Effector memory CD4-positive, alpha-beta T cell (primary cell): ENCODE results near the gene HOMER3.

ENCODE experiments used
- DNase-seq, 3 donors: peaks; one replicate each; pipeline ENCODE4 v3.0.0-alpha.2; 2020
- H3K27ac ChIP-seq: 2 replicates; pipeline ENCODE4 v1.7.0; 2013; ENCODE audit warnings: mild to moderate bottlenecking, low read length, moderate library complexity; ENCODE audit not compliant: insufficient read depth, poor library complexity, severe bottlenecking
- H3K27me3 ChIP-seq: replicated peaks from 2 replicates; pipeline ENCODE4 v1.7.0; 2013; ENCODE audit warnings: mild to moderate bottlenecking, low read length; ENCODE audit not compliant: insufficient read depth, control insufficient read depth, poor library complexity, severe bottlenecking
- H3K36me3 ChIP-seq: 2 replicates; pipeline ENCODE4 v1.7.0; 2013; ENCODE audit warnings: mild to moderate bottlenecking, low read length, moderate library complexity; ENCODE audit not compliant: control insufficient read depth, insufficient read depth
- H3K4me1 ChIP-seq: 2 replicates; pipeline ENCODE4 v1.7.0; 2013; ENCODE audit warnings: low read length, mild to moderate bottlenecking; ENCODE audit not compliant: control insufficient read depth, insufficient read depth, poor library complexity, severe bottlenecking
- H3K4me3 ChIP-seq: 2 replicates; pipeline ENCODE4 v1.7.0; 2013; ENCODE audit warnings: low read length, low read depth, mild to moderate bottlenecking; ENCODE audit not compliant: insufficient read depth, poor library complexity, severe bottlenecking
- H3K9me3 ChIP-seq: 2 replicates; pipeline ENCODE4 v1.7.0; 2013; ENCODE audit warnings: mild to moderate bottlenecking, low read length, moderate library complexity; ENCODE audit not compliant: control insufficient read depth

Gene HOMER3

DNA sequence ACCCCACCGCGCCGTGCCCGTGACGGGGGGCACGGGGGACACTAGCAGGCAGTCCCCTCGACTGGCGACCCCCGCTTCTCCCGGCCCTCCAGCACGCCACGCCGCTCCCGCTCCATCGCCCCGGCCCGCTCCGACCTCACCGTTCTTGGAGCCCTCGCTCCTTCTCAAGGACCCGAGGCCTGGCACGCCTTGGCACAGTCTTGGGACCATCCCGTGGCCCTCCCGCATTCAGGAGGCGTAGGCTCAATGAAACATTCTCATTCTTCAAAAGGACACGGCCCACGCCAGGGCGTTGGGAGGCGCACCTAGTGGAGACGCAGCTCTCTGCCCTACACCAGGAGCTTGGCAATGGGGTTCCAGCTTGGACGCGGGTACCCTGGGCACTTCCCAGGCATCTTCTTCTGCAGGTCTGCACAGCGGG is 44.6 kb downstream of the HOMER3 start:
- H3K27me3 ChIP-seq = peaks cover 16% of the 10 kb centered on the region
- no peaks in the 10 kb centered on the region for H3K9me3 ChIP-seq
- H3K27ac ChIP-seq = no peak overlapping the region
- H3K4me3 ChIP-seq = no peak overlapping the region
- H3K36me3 ChIP-seq = peaks cover 24% of the 10 kb centered on the region
- peaks cover 9% of the 10 kb centered on the region for H3K4me1 ChIP-seq
- DNase-seq = no peak

DNA sequence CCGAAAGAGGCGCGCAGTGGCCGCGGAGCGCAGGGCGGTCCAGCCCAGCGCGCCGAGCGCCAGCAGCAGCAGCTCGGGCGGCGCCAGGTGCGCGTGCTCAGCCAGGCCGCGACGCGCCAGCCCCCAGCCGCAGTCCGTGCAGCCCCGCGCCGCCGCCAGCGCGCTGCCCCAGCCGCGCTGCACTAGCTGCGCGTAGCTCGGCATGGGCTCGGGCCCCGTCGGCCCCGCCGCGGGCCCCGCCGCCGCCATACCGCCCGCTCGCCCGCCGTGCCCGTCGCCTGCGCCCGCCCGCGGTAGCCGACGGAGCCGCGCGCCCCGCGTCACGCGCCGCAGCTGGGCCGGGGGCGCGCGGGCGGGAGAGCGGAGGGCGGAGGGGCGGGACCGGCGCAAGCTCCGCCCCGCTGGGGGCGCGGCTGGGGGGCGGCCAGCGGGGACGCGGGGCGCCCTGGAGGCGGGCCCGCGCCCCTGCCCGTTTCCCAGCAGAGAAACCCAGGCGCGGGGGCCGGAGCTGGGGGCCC is 45.1 kb downstream of the HOMER3 start, which contains the start of gene CERS1:
TSS of gene CERS1 (minus strand) at position 335 of the 518 bp plus-strand sequence. CDS start at position 249, 86 bp downstream.
- peaks cover 9% of the 10 kb centered on the region for H3K4me1 ChIP-seq
- H3K36me3 ChIP-seq = peaks cover 19% of the 10 kb centered on the region
- no peaks in the 10 kb centered on the region for H3K9me3 ChIP-seq
- H3K27me3 ChIP-seq = peaks cover 16% of the 10 kb centered on the region
- no peak within 1 kb of the TSS for H3K4me3 ChIP-seq
- DNase-seq = no peak
- no peak within 1 kb of the TSS for H3K27ac ChIP-seq

DNA sequence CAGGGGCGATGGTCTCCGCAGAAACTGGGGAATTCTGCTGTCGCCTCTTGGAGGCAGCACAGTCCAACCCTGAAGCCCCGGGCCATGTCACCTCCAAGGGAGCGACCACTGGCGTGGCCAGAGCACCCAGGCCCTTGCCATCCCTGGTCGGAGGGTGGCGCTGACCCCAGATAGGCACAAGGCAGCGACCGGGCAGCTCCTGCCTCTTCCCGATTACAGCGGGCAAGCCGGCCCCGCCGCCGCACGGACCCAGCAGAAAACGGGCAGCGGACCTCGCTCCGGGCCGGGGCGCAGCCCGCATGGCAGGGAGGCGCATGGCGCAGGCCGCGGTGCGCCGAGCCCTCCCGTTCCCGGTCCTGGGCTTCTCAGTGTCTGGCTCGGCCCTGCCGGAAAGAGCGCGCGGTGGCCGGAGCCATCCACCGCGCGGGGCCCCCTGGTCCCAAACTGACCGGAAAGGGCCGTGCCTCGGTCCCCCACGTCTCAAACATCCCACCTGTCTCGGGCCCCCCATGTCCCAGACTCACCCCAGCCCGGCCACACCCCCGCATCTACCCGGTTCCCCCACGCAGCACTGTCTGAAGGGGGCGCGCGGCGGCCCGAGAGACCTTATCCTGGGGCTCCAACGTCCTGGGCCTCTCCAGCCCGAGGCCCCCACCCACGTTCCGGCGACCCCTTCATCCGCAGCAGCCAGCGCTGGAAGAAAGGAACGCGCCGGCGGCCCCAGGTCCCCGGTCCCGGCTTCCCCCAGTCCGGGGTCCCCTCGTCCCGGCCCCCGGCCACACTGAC is 45.8 kb downstream of the HOMER3 start:
- H3K36me3 ChIP-seq = peaks cover 12% of the 10 kb centered on the region
- DNase-seq = no peak
- no peaks in the 10 kb centered on the region for H3K9me3 ChIP-seq
- peaks cover 16% of the 10 kb centered on the region for H3K27me3 ChIP-seq
- peaks cover 9% of the 10 kb centered on the region for H3K4me1 ChIP-seq
- no peak overlapping the region for H3K4me3 ChIP-seq
- no peak overlapping the region for H3K27ac ChIP-seq

DNA sequence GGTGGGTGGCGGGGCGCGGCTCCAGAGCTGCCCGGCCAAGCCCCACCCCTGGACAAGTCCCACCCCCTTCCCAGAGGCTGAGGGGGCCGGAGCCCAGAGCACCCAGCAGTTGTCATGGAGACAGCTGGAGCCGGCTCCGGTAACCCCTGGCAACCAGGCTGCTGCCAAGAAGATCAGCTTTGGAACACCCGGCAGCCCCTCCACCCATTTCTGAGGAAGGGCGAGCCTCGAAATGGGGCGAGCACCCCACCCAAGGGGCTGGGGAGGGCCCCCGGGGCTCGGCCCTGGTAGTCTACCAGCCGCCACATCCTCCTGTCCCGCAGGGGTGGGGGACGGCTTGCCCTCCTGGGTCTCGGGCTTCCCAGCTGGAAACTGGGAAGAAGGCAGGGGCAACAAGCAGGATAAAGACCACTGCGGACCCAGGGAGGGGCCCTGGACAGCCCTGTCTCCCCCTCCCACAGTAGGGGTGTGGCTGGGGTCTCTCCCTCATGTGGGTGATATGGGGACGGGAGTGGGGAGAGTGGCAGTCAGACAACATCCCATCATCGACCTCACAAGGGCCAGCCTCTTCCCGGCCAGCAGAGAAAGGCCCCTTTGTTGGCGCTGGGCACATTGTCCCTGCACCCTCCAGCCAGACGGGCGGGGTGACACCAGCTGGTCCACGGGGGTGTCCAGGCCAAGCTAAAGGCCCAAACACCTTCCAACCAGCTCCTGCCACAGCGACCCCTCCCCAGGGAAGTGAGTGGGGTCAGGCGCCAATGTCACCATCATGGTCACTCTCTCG is 46.6 kb downstream of the HOMER3 start:
- Histone ChIP-seq H3K4me1 (peaks cover 9% of the 10 kb centered on the region), H3K36me3 (peaks cover 5% of the 10 kb centered on the region), H3K27me3 (peaks cover 16% of the 10 kb centered on the region), H3K9me3 (no peaks in the 10 kb centered on the region), H3K27ac (no peak overlapping the region), H3K4me3 (no peak overlapping the region)
- DNase-seq = no peak

DNA sequence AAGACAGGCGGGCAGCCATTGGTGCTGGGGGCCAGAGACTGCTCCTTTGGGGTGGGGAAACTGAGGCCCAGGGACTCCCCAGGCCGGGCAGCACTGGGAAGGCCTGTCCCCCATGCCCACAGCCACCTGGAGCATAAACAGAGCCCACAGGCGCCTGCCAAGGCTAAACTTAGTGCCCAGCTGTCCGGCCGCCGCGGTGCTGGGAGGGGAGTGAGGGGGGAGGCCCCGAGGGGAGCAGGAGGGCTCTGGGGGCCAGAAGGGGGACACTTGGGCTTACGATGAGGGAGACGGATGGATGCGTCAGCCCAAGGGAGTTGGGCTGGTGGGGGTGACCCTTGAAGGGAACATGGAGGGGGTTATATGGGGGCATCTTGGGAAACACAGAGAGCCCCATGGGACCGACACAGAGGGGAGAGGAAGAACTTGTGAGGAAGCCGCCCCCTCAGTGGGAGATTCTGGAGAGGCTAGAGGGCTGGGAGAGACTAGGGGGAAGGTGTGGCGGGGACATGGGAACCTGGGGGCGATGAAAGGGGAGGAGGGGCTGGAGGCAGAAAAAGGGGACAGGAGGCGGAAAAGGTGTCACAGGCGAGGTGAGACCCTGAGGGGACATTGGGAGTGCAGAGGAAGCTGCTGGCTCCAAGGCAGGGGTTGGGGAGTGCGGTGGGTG is 47.3 kb downstream of the HOMER3 start:
- peaks cover 16% of the 10 kb centered on the region for H3K27me3 ChIP-seq
- H3K27ac ChIP-seq = no peak overlapping the region
- DNase-seq = no peak
- H3K4me1 ChIP-seq = peaks cover 9% of the 10 kb centered on the region
- H3K36me3 ChIP-seq = no peaks in the 10 kb centered on the region
- H3K4me3 ChIP-seq = no peak overlapping the region
- H3K9me3 ChIP-seq = no peaks in the 10 kb centered on the region

DNA sequence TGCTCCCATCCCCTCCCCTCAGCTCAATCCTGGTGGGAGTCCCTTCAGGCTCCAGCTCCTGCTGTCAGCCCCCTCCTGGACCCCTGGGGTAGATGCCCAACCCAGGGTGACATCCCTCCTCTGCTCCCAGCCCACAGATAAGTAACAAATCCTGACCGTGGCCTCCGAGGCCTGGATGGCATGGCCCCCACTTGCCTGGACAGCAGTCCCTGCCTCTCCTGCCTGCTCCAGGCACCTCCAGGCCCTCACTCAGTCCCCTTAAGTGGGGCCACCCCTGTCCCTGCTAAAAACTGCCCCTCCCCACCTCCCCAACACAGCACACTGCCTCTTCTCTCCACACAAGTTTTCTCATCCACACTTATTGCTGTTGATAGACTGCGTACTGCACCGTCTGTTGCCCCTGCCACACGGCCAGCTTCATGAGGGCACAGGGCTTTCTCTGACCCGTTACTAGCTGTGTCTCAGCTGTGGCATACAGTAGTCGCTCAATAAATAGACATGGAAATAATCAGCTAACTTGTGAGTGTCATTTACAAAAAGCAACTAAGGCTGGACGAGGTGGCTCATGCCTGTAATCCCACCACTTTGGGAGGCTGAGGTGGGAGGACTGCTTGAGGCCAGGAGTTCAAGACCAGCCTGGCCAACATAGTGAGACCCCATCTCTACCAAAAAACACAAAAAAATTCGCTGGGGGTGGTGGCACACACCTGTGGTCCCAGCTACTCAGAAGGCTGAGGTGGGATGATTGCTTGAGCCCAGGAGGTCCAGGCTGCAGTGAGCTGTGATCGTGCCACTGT is 50.9 kb downstream of the HOMER3 start:
- Histone ChIP-seq H3K27ac (no peak overlapping the region), H3K36me3 (no peaks in the 10 kb centered on the region), H3K27me3 (peaks cover 7% of the 10 kb centered on the region), H3K9me3 (no peaks in the 10 kb centered on the region), H3K4me1 (peaks cover 1% of the 10 kb centered on the region), H3K4me3 (no peak overlapping the region)
- DNase-seq = no peak

DNA sequence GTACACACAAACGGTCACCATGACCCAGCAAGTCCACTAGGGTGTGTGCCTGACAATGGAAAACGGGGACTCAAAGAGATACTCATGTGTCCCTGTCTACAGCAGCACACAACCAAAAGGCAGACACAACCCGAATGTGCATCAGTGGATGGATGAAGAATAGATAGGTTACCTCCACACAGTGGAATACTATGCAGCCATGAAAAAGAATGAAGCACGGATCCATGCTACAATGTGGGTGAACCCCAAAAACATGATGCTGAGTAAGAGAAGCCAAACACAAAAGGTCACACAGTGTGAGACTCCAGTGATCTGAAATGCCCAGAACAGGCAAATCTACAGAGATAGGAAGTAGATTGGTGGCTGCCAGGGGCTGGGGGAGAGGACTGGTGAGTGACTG is 54.0 kb downstream of the HOMER3 start:
- Histone ChIP-seq H3K27me3 (no peaks in the 10 kb centered on the region), H3K27ac (no peak overlapping the region), H3K36me3 (no peaks in the 10 kb centered on the region), H3K4me1 (no peaks in the 10 kb centered on the region), H3K9me3 (no peaks in the 10 kb centered on the region), H3K4me3 (no peak overlapping the region)
- no peak for DNase-seq

DNA sequence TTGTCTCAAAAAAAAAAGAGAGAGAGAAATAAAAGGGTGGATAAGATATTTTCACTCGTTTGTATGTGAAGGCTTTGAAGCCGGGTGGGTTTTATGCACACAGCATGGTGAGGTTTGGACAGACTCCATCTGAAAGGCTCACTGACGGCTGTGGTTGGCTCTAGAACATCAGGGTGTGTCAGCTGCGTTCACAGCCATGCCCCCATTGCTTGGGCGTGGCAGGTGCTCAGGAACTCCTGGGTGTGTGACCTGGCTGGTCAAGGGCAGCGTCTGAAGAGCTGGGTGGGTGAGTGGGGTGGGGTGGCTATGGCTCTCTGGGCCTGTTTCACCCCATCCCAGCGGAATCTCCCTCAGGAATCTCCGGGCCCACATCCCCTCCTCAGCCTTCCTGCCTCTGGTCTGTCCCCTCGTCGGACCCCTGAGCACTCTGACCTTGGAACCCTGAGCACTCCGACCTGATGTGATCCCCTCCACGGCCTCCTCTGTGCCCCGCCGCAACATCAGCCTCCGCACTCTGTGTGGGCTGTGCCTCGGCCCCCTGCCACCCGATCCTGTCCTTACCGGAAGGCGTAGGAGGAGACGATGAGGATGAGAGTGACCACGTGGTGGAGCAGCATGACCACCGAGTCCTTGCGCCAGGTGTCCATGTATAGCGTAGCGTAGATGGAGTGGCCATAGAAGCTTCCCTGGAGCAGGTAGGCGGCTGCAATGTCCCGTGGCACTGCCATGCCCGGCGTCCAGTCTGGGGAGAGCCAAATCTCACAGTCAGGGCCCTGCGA is 57.3 kb downstream of the HOMER3 start:
- H3K9me3 ChIP-seq = no peaks in the 10 kb centered on the region
- H3K27ac ChIP-seq = no peak overlapping the region
- no peaks in the 10 kb centered on the region for H3K27me3 ChIP-seq
- H3K4me3 ChIP-seq = no peak overlapping the region
- no peaks in the 10 kb centered on the region for H3K36me3 ChIP-seq
- H3K4me1 ChIP-seq = no peaks in the 10 kb centered on the region
- DNase-seq = no peak

DNA sequence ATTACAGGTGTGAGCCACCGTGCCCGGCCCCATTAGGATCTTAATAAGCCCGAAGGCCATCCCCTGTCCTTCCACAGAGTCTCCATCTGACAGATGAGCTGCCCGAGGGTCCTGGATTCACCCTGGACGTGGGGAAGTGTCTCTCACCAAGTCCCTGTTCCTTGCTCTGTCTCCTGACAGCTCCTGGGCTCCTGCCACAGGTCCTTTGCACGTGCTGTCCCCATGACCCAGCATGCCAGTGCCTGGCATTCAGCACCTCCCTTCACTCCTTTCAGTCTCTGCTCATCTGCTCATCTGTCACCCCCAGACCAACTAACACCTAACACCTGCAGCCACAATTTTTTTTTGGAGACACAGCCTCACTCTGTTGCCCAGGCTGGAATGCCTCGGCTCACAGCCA is 59.5 kb downstream of the HOMER3 start:
- Histone ChIP-seq H3K36me3 (no peaks in the 10 kb centered on the region), H3K9me3 (no peaks in the 10 kb centered on the region)

More for the DNA sequence above, 59.5 kb downstream of the HOMER3 start:
- Histone ChIP-seq H3K4me3 (no peak overlapping the region), H3K4me1 (no peaks in the 10 kb centered on the region), H3K27me3 (no peaks in the 10 kb centered on the region), H3K27ac (no peak overlapping the region)
- no peak for DNase-seq
